Measurements from ENCODE around the gene MPPED2.

The MPPED2 gene

GRCh38 chr11:30481796-30482195 is 104.4 kb downstream of the MPPED2 start:
- no peak for DNase-seq

- no peak for DNase-seq
Observed at GRCh38 chr11:30481330-30481729, 104.8 kb downstream of the MPPED2 start.

- no peak for DNase-seq
Observed at GRCh38 chr11:30479899-30480298, 106.3 kb downstream of the MPPED2 start.

GRCh38 chr11:30478923-30479322 is 107.2 kb downstream of the MPPED2 start:
- no peak for DNase-seq

GRCh38 chr11:30477061-30477460 is 109.1 kb downstream of the MPPED2 start:
- no peak for DNase-seq

- no peak for DNase-seq
Observed at GRCh38 chr11:30474151-30474954, 111.8 kb downstream of the MPPED2 start.

- no peak for DNase-seq
Observed at GRCh38 chr11:30471244-30471643, 114.9 kb downstream of the MPPED2 start.

GRCh38 chr11:30468881-30469280 is 117.3 kb downstream of the MPPED2 start:
- DNase-seq = no peak

- no peak for DNase-seq
Observed at GRCh38 chr11:30467176-30467575, 119.0 kb downstream of the MPPED2 start.

- no peak for DNase-seq
Observed at GRCh38 chr11:30465623-30466022, 120.5 kb downstream of the MPPED2 start.

GRCh38 chr11:30465192-30465591 is 121.0 kb downstream of the MPPED2 start:
- no peak for DNase-seq

- no peak for DNase-seq
Observed at GRCh38 chr11:30463266-30463665, 122.9 kb downstream of the MPPED2 start.

- DNase-seq = no peak
Observed at GRCh38 chr11:30462421-30462820, 123.7 kb downstream of the MPPED2 start.

GRCh38 chr11:30459821-30460220 is 126.3 kb downstream of the MPPED2 start:
- DNase-seq = no peak

- no peak for DNase-seq
Observed at GRCh38 chr11:30459306-30459705, 126.8 kb downstream of the MPPED2 start.

- no peak for DNase-seq
Observed at GRCh38 chr11:30458541-30458940, 127.6 kb downstream of the MPPED2 start.

GRCh38 chr11:30457087-30457486 is 129.1 kb downstream of the MPPED2 start:
- no peak for DNase-seq

- no peak for DNase-seq
Observed at GRCh38 chr11:30455025-30455424, 131.1 kb downstream of the MPPED2 start.

- DNase-seq = no peak
Observed at GRCh38 chr11:30454541-30454940, 131.6 kb downstream of the MPPED2 start.

- DNase-seq = no peak
Observed at GRCh38 chr11:30454111-30454510, 132.0 kb downstream of the MPPED2 start.

- no peak for DNase-seq
Observed at GRCh38 chr11:30453705-30454104, 132.4 kb downstream of the MPPED2 start.

- no peak for DNase-seq
Observed at GRCh38 chr11:30452842-30453241, 133.3 kb downstream of the MPPED2 start.

- DNase-seq = no peak
Observed at GRCh38 chr11:30452114-30452513, 134.0 kb downstream of the MPPED2 start.

- no peak for DNase-seq
Observed at GRCh38 chr11:30451626-30452025, 134.5 kb downstream of the MPPED2 start.

GRCh38 chr11:30451167-30451566 is 135.0 kb downstream of the MPPED2 start:
- no peak for DNase-seq

Data from activated naive CD4-positive, alpha-beta T cell (primary cell).